DOHH2 (cell line): ENCODE data around the gene MSMB.

Source experiments
- EZH2phosphoT487 ChIP-seq: fragments of 200-600 bp; sonication (generic); IDR thresholded peaks from 2 replicates; pipeline ENCODE4 v1.6.1; 2017; ENCODE audit warnings: borderline replicate concordance, mild to moderate bottlenecking, antibody characterized with exemption, low read length, moderate library complexity, mixed read lengths
- TF ChIP-seq, protein P1 (sequence below): fragments of 200-600 bp; sonication (generic); IDR thresholded peaks from one replicate; pipeline ENCODE4 v1.5.1; 2014; ENCODE audit warnings: antibody characterized with exemption, mild to moderate bottlenecking, low read depth, low read length; ENCODE audit not compliant: poor library complexity, severe bottlenecking

DNA sequence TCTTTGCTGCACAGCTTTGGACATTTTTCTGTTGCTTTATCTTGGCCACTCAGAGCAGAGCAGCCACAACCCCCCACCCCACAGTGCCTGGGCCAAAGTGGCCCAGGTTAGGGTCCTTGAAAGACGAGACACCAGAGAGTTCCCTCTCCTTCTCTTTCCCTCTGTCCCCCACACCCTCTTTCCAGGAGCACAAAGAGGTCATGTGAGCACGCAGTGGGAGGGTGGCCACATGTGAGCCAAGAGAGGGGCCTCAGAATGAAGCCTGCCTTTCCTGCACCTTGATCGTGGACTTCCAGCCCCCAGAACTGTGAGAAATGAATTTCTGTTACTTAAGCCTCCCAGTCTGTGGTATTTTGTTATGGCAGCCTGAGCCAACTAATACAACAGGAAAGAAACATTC, 14.6 kb upstream of the MSMB start:
- TF ChIP-seq, protein P1, sequence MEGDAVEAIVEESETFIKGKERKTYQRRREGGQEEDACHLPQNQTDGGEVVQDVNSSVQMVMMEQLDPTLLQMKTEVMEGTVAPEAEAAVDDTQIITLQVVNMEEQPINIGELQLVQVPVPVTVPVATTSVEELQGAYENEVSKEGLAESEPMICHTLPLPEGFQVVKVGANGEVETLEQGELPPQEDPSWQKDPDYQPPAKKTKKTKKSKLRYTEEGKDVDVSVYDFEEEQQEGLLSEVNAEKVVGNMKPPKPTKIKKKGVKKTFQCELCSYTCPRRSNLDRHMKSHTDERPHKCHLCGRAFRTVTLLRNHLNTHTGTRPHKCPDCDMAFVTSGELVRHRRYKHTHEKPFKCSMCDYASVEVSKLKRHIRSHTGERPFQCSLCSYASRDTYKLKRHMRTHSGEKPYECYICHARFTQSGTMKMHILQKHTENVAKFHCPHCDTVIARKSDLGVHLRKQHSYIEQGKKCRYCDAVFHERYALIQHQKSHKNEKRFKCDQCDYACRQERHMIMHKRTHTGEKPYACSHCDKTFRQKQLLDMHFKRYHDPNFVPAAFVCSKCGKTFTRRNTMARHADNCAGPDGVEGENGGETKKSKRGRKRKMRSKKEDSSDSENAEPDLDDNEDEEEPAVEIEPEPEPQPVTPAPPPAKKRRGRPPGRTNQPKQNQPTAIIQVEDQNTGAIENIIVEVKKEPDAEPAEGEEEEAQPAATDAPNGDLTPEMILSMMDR: no peak
- TF ChIP-seq EZH2phosphoT487: no peak
